ENCODE data around the gene DLD. TPM values are rescaled to one million over a fixed set of nuclear protein-coding genes. Genes with fewer than 3 reads are reported as not detected.

The DLD gene
- total RNA-seq, 1 experiment from 2014 or later: 72.1 TPM

- TF ChIP-seq ARID4B (CRISPR knock-in tag; IDR thresholded peaks at IDR 0.05; ENCODE audit: borderline replicate concordance) (no peak), E2F5 (CRISPR knock-in tag; IDR thresholded peaks at IDR 0.05) (no peak), TEAD1 (CRISPR knock-in tag; IDR thresholded peaks at IDR 0.05) (no peak), CREM (CRISPR knock-in tag; IDR thresholded peaks at IDR 0.05) (no peak)
Observed at GRCh38 chr7:107900496-107901015, 9.6 kb downstream of the DLD start (continued).

GRCh38 chr7:107902381-107902780 is 11.4 kb downstream of the DLD start:
- ChIA-PET CTCF (no interaction called here), POLR2A (no interaction called here)
- no peak for DNase-seq (ENCODE audit: low spot score)
- Mint-ChIP-seq H3K4me3 (no peak overlapping the region), H3K9me3 (no peaks in the 10 kb centered on the region), H3K36me3 (peaks cover 34% of the 10 kb centered on the region), H3K27ac (peak overlapping the region; percentile 74), H3K4me1 (peaks cover 14% of the 10 kb centered on the region), H3K27me3 (ENCODE audit: low read depth) (no peaks in the 10 kb centered on the region)
- peak; percentile 56; the same call in 1 of the 2 replicates for ATAC-seq
- no peak for TF ChIP-seq NR3C1 (CRISPR knock-in tag; conservative IDR thresholded peaks at IDR 0.05; ENCODE audit: low read depth)

GRCh38 chr7:107907790-107908189 is 16.8 kb downstream of the DLD start:
- DNase-seq (ENCODE audit: low spot score): no peak
- no peak for TF ChIP-seq ZNF317 (CRISPR knock-in tag; IDR thresholded peaks at IDR 0.05; ENCODE audit: borderline replicate concordance, low read depth)
- no peak for TF ChIP-seq SMAD4 (CRISPR knock-in tag; IDR thresholded peaks at IDR 0.05)
- TF ChIP-seq PRRX2 (CRISPR knock-in tag; IDR thresholded peaks at IDR 0.05): no peak
- no peak for TF ChIP-seq TEAD4 (CRISPR knock-in tag; IDR thresholded peaks at IDR 0.05)
- no peak for TF ChIP-seq ZNF416 (CRISPR knock-in tag; IDR thresholded peaks at IDR 0.05)
- TF ChIP-seq NR1H2 (CRISPR knock-in tag; IDR thresholded peaks at IDR 0.05): no peak
- TF ChIP-seq ELF4 (CRISPR knock-in tag; IDR thresholded peaks at IDR 0.05; ENCODE audit: low read depth): no peak
- TF ChIP-seq AR (CRISPR knock-in tag; IDR thresholded peaks at IDR 0.05): no peak
- no peak for TF ChIP-seq MAX (CRISPR knock-in tag; IDR thresholded peaks at IDR 0.05)
- TF ChIP-seq MYBL2 (CRISPR knock-in tag; IDR thresholded peaks at IDR 0.05): no peak
- TF ChIP-seq NFATC4 (CRISPR knock-in tag; IDR thresholded peaks at IDR 0.05): no peak
- no peak for TF ChIP-seq JAZF1 (CRISPR knock-in tag; IDR thresholded peaks at IDR 0.05)
- TF ChIP-seq ZNF423 (CRISPR knock-in tag; IDR thresholded peaks at IDR 0.05): no peak
- no peak for TF ChIP-seq HMGA2 (CRISPR knock-in tag; IDR thresholded peaks at IDR 0.05)
- no peak for TF ChIP-seq ZNF219 (CRISPR knock-in tag; IDR thresholded peaks at IDR 0.05; ENCODE audit: borderline replicate concordance)
- no peak for TF ChIP-seq E2F4 (CRISPR knock-in tag; IDR thresholded peaks at IDR 0.05; ENCODE audit: borderline replicate concordance, low read depth)
- TF ChIP-seq FOXK1 (CRISPR knock-in tag; IDR thresholded peaks at IDR 0.05): no peak
- TF ChIP-seq MLX (CRISPR knock-in tag; IDR thresholded peaks at IDR 0.05): no peak
- no peak overlapping the region for H3K27ac Mint-ChIP-seq
- peaks cover 69% of the 10 kb centered on the region for H3K36me3 Mint-ChIP-seq
- ChIA-PET CTCF (no interaction called here), POLR2A (no interaction called here)
- H3K4me3 Mint-ChIP-seq: no peak overlapping the region
- no peaks in the 10 kb centered on the region for H3K27me3 Mint-ChIP-seq (ENCODE audit: low read depth)
- no peaks in the 10 kb centered on the region for H3K4me1 Mint-ChIP-seq
- ATAC-seq: no peak
- peaks cover 4% of the 10 kb centered on the region for H3K9me3 Mint-ChIP-seq
